Heart left ventricle (tissue), 16 donors: ENCODE results near the gene PCCA. TPM values are rescaled to one million over a fixed set of nuclear protein-coding genes. Genes with fewer than 3 reads are reported as not detected.

Experiments used
- ATAC-seq, 4 donors: fragments of 200-7000 bp; cut with Tn5 transposase; one replicate each; pipeline ENCODE4 v1.9.1; 2020 to 2022; ENCODE audit warnings: moderate library complexity in 4 of 4, mild to moderate bottlenecking in 3 of 4, moderate number of reproducible peaks in 1 of 4
- DNase-seq, 5 donors: peaks; one replicate each; pipeline ENCODE4 v3.0.0-alpha.2; 2020
- H3K27ac ChIP-seq, 12 donors: fragments of 200-600 bp; sonication (generic) in 4 of 12; one replicate each; pipeline versions ENCODE4 v1.5.0 to v1.8.0; 2016 to 2022; ENCODE audit warnings: mild to moderate bottlenecking in 2 of 12
- H3K27me3 ChIP-seq, 9 donors: fragments of 200-600 bp; sonication (generic) in 2 of 9; one replicate each; pipeline versions ENCODE4 v1.5.1 to v1.8.0; 2016 to 2022; ENCODE audit warnings: mild to moderate bottlenecking in 3 of 9
- H3K36me3 ChIP-seq, 9 donors: fragments of 200-600 bp; sonication (generic) in 2 of 9; one replicate each; pipeline versions ENCODE4 v1.5.0 to v1.8.0; 2018 to 2022; ENCODE audit warnings: mild to moderate bottlenecking in 2 of 9
- H3K4me1 ChIP-seq, 12 donors: fragments of 200-600 bp; sonication (generic) in 4 of 12; one replicate each; pipeline versions ENCODE4 v1.5.0 to v1.8.0; 2016 to 2022; ENCODE audit warnings: mild to moderate bottlenecking in 3 of 12
- H3K4me3 ChIP-seq, 12 donors: fragments of 200-600 bp; sonication (generic) in 4 of 12; one replicate each; pipeline versions ENCODE4 v1.5.0 to v1.8.0; 2017 to 2022; ENCODE audit warnings: mild to moderate bottlenecking in 9 of 12, moderate library complexity in 4 of 12
- H3K9me3 ChIP-seq, 12 donors: fragments of 200-600 bp; sonication (generic) in 4 of 12; one replicate each; pipeline versions ENCODE4 v1.5.0 to v1.8.0; 2016 to 2022; ENCODE audit warnings: mild to moderate bottlenecking in 1 of 12
- POLR2A ChIP-seq, 2 donors: fragments of 450-650 bp; IDR thresholded peaks; one replicate each; pipeline ENCODE4 v1.6.1; 2017; ENCODE audit warnings: antibody characterized with exemption in 2 of 2, mild to moderate bottlenecking in 2 of 2, moderate library complexity in 2 of 2
- WGBS, 4 donors: extraction: QIAGEN DNeasy Blood & Tissue Kit in 2 of 4; methylation state at CpG; one replicate each; pipeline versions ENCODE4 v1.1.5 to v1.1.7; 2013 to 2018; 5-methylcytosine and 5-hydroxymethylcytosine counted together
- intact Hi-C, 10 donors: fragments of 100-400 bp; cut with DNase I; formaldehyde crosslinking; loops; one replicate each; pipeline versions ENCODE4 v1.11.1 to v1.14.2; 2022
- polyA plus RNA-seq, 2 donors: library from polyadenylated mRNA; stranded (reverse); fragments of 200-250 nt; gene quantifications; one replicate each; pipeline ENCODE4 v1.2.3, GENCODE V29; 2013
- total RNA-seq, 9 donors: library from RNA; depleted of rRNA in 2 of 9; stranded (reverse); fragments of >200 nt in 2 of 9; fragmentation: NEBNext Ultra II Directional in 3 of 9; extraction: Animal tissue kit (Norgen Biotek cat#: 25700) in 3 of 9; gene quantifications; one replicate each; pipeline versions ENCODE4 v1.1.0 to v1.2.4, GENCODE V29; 2016 to 2023
- TF ChIP-seq, protein P1 (sequence below), 12 donors: fragments of 200-600 bp; sonication (generic) in 4 of 12; IDR thresholded peaks; one replicate each; pipeline versions ENCODE4 v1.5.0 to v1.8.0; 2018 to 2022; ENCODE audit warnings: antibody characterized with exemption in 12 of 12, mild to moderate bottlenecking in 5 of 12
- donor health status: ischemic (EF 13 %, LVEDD 7.1; RV severe dilation, severe dysfunction).
- donor health status: healthy with polysubstance abuse.
- donor health status: DM: no; HTN: yes; CAD: no.
- donor health status: DM: no; HTN: no; CAD: no.
- donor health status: ischemic (EF 25% LVEDD 6.9; RV normal size, moderate dysfunction).
- donor health status: ischemic (EF 25% LVEDD 5.7; RV mildly dilated, moderate dysfunction).
- donor health status: healthy.
- donor health status: DM: yes; HTN: yes; CAD: no.
- donor health status: ischemic (EF 35%, LVEDD 5.7; RV mildly dilated, moderate dysfunction).
- donor health status: nonischemic (EF 11% LVEDD 7.7; RV severe dilation, severe dysfunction).
- donor health status: DM: yes; HTN: yes; CAD: no.
- donor health status: PGD.
- donor health status: ischemic (EF 29% LVEDD 5.4; RV normal size, mild dysfunction).
- donor health status: nonischemic (EF 23%, LVEDD 6.1; RV moderate dilation, normal function).

PCCA gene
- total and polyA plus RNA-seq, 11 donors, result 25.6 to 67.0 (median 40.9) TPM

- Histone ChIP-seq H3K27me3 (no peaks in the 10 kb centered on the region), H3K4me3 (no peak overlapping the region), H3K9me3 (no peaks in the 10 kb centered on the region), H3K27ac (no peak overlapping the region), H3K4me1 (no peaks in the 10 kb centered on the region), H3K36me3 (peaks cover 0 to 52% (median 13%) of the 10 kb centered on the region in 9 donors)
- intact Hi-C loops, result no loop called here
- TF ChIP-seq POLR2A (IDR thresholded peaks at IDR 0.05), result no peak
- TF ChIP-seq, protein P1, sequence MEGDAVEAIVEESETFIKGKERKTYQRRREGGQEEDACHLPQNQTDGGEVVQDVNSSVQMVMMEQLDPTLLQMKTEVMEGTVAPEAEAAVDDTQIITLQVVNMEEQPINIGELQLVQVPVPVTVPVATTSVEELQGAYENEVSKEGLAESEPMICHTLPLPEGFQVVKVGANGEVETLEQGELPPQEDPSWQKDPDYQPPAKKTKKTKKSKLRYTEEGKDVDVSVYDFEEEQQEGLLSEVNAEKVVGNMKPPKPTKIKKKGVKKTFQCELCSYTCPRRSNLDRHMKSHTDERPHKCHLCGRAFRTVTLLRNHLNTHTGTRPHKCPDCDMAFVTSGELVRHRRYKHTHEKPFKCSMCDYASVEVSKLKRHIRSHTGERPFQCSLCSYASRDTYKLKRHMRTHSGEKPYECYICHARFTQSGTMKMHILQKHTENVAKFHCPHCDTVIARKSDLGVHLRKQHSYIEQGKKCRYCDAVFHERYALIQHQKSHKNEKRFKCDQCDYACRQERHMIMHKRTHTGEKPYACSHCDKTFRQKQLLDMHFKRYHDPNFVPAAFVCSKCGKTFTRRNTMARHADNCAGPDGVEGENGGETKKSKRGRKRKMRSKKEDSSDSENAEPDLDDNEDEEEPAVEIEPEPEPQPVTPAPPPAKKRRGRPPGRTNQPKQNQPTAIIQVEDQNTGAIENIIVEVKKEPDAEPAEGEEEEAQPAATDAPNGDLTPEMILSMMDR (IDR thresholded peaks at IDR 0.05), result no peak
- ATAC-seq, result no peak
- WGBS, 4 donors, result 92 to 97% (median 95%) methylated on average over 6 of the region's 6 CpGs
- DNase-seq, result no peak
Observed at GRCh38 chr13:100154842-100155416, 66.0 kb downstream of the PCCA start.

GRCh38 chr13:100156788-100157187 is 67.9 kb downstream of the PCCA start:
- Histone ChIP-seq H3K27me3 (no peaks in the 10 kb centered on the region), H3K4me3 (no peak overlapping the region), H3K9me3 (no peaks in the 10 kb centered on the region), H3K4me1 (no peaks in the 10 kb centered on the region), H3K36me3 (peaks cover 0 to 48% (median 13%) of the 10 kb centered on the region in 9 donors), H3K27ac (no peak overlapping the region)
- intact Hi-C loops, result no loop called here
- 77 to 98% (median 94%) methylated on average over 1 of the region's 1 CpG for WGBS, 4 donors
- DNase-seq, result no peak
- TF ChIP-seq, protein P1 (IDR thresholded peaks at IDR 0.05), result no peak
- no peak for TF ChIP-seq POLR2A (IDR thresholded peaks at IDR 0.05)
- no peak for ATAC-seq

DNA sequence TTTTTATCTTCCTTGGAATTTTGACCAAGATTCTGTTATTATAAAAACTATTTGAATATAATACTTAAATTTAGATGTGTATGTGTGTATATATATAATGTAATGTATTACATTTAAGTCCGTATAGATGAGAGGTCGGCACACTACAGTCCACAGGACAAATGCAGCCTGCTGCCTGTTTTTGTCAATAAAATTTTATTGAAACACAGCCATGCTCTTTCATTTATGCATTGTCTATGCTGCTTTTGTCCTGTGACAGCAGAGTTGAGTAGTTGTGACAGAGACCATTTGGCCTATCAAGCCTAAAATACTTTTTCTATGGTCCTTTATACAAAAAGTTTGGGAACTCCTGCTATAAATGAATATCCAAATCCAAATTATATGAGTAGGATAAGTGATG is 69.7 kb downstream of the PCCA start:
- intact Hi-C loops, result no loop called here
- no peak overlapping the region for H3K27ac ChIP-seq
- 81 to 99% (median 96%) methylated on average over 2 of the region's 2 CpGs for WGBS, 4 donors
- TF ChIP-seq, protein P1 (IDR thresholded peaks at IDR 0.05), result no peak
- TF ChIP-seq POLR2A (IDR thresholded peaks at IDR 0.05), result no peak
- H3K9me3 ChIP-seq, result no peaks in the 10 kb centered on the region
- H3K4me3 ChIP-seq, result no peak overlapping the region
- peaks cover 0 to 48% (median 13%) of the 10 kb centered on the region in 9 donors for H3K36me3 ChIP-seq
- DNase-seq, result no peak
- no peak for ATAC-seq
- no peaks in the 10 kb centered on the region for H3K27me3 ChIP-seq
- no peaks in the 10 kb centered on the region for H3K4me1 ChIP-seq

- TF ChIP-seq, protein P1 (IDR thresholded peaks at IDR 0.05), result no peak
- TF ChIP-seq POLR2A (IDR thresholded peaks at IDR 0.05), result no peak
- no peak for ATAC-seq
- Histone ChIP-seq H3K4me3 (no peak overlapping the region), H3K4me1 (no peaks in the 10 kb centered on the region), H3K27me3 (no peaks in the 10 kb centered on the region), H3K36me3 (peaks cover 0 to 48% (median 13%) of the 10 kb centered on the region in 9 donors), H3K27ac (no peak overlapping the region), H3K9me3 (no peaks in the 10 kb centered on the region)
- WGBS, 4 donors, result 77 to 93% (median 85%) methylated on average over 5 of the region's 5 CpGs
- DNase-seq, result no peak
- intact Hi-C loops, result no loop called here
Observed at GRCh38 chr13:100159584-100159983, 70.7 kb downstream of the PCCA start.
